VCaP (cell line): Measurements from ENCODE around the gene RTP5.
A peak's percentile ranks its signal among the peaks of the same experiment; 100 is the strongest.

Experiments
- H3K27ac ChIP-seq: fragments of 450-650 bp; 2 replicates; pipeline ENCODE4 v1.5.1; 2017
- TF ChIP-seq, protein P1 (sequence below): fragments of 450-650 bp; conservative IDR thresholded peaks from 2 replicates; pipeline ENCODE4 v1.5.1; 2017; ENCODE audit warnings: mild to moderate bottlenecking, moderate library complexity

The RTP5 gene

DNA sequence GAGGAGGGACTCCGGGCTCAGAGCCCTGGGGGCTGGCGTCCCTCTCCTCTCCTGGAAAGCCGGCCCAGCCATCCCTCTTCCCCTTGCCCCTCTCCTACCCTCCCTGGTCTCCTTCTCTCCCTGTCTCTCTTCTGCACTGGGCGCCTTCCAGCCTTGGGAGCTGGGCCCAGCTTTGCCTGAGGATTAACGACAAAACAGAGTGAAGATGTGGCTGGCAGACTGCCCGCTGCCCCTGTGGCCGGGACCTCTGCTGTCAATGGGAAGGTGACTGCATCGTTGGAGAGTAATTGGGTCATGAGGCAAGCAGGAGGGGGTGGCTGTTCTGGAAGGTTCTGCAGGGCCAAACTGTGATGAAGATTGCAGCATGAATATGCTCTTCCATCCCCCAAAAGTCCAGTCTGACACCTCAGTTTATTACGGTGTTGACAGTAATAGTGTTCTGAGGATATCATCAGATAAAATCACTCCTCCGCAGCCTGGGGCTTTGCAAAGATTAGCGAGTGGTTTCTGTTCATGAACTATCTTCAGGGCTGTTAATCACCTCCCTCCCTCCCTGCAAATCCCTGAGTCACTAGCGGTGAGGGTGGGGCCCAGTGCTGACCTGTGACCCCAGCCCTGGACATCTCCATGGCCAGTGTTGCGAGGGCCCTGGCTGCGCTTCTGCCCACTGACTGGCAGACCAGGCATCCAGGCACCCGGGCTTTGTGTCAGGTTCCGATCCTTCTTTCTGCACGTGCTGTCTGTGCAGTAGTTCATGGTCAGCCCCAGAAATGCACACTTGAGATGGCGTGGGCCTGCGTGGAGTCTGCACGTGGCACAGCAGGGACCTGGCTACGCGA, 23.0 kb downstream of the RTP5 start:
- H3K27ac ChIP-seq: peak overlapping the region; percentile 98
- TF ChIP-seq, protein P1, sequence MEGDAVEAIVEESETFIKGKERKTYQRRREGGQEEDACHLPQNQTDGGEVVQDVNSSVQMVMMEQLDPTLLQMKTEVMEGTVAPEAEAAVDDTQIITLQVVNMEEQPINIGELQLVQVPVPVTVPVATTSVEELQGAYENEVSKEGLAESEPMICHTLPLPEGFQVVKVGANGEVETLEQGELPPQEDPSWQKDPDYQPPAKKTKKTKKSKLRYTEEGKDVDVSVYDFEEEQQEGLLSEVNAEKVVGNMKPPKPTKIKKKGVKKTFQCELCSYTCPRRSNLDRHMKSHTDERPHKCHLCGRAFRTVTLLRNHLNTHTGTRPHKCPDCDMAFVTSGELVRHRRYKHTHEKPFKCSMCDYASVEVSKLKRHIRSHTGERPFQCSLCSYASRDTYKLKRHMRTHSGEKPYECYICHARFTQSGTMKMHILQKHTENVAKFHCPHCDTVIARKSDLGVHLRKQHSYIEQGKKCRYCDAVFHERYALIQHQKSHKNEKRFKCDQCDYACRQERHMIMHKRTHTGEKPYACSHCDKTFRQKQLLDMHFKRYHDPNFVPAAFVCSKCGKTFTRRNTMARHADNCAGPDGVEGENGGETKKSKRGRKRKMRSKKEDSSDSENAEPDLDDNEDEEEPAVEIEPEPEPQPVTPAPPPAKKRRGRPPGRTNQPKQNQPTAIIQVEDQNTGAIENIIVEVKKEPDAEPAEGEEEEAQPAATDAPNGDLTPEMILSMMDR: no peak

DNA sequence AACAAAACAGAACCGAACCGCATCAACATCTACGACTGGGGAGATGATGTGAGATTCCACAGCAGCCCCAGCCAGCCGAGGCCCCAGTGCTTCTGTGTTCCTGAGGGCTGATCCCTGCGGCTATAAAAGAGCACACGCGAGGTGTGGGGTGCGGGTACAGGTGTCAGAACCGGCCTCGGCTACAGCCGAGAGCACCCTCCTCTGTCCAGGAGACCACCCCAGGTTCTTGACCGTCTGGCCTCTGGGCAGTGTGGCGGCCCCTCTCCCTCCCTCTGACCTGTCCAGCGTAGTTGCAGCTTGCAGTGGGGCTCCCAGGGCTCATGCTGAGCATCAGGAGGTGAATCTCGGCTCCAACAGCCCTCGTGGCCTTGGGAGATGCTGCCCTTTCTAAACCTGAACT, 23.7 kb downstream of the RTP5 start:
- H3K27ac ChIP-seq: peak overlapping the region; percentile 98
- TF ChIP-seq, protein P1: no peak

DNA sequence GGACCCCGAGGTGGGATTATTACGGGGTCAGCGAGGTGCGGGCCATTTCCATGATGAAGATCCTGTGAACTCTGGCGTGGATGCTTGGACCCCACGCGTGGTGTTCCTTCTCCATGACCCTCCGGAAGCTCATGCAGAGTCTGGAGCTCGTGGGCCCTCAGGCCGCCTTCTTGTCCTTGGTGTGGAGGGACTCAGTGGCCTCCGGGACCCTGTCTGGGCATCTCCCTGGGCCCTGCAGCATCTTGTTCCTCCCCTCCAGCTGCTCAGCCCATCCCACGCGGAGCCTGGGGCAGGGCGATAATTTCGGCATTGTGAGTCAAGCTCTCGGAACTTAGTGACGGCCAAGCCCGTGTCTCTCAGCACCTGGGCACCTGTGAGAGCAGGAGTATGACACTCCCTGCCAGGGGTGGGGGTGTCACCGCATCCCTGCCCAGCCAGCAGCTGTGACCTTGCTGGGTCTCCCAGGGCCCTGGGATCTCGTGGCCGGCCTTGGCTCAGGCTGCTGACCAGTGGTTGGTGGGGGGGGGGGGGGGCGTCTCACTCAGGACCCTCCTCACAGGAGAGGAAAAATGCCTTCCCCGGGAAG, 24.6 kb downstream of the RTP5 start:
- H3K27ac ChIP-seq: peak overlapping the region; percentile 98
- TF ChIP-seq, protein P1: no peak

DNA sequence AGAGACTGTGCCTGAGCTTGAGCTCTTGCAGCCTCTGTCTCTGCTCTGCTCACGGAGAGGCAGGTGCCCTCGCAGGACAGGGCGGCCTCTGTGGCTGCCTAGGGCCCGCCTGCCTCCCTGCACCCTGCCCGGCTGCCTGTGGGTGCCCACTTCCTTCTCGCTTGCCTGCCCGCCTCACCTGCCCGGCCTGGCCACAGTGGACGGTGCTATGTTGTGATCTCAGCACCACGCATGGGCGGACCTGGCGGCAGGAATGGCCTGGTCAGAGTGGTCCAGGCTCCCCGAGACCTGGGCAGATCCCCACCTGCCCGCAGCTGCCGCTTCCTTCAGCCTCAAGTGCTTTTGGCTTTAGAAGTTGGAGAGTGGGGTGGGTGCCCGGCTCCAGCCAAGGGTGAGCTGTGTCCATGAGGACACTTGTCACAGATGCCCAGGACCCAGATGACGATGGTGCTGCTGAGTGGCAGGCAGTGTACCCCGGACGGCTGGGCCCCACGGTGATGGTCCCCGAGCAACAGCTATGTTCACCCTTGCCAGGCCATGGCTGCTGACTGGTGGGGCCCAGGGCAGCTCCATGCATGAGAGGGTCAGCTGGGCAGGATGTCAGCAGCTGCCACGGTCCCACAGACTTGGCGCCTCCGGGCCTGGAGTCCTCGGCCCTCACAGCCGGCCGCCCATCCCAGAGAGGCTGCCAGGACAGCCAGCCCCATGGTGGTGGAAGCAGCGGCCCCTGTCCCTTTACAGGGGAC, 25.3 kb downstream of the RTP5 start:
- TF ChIP-seq, protein P1: no peak
- H3K27ac ChIP-seq: peak overlapping the region; percentile 98; the same call in 1 of the 2 replicates

DNA sequence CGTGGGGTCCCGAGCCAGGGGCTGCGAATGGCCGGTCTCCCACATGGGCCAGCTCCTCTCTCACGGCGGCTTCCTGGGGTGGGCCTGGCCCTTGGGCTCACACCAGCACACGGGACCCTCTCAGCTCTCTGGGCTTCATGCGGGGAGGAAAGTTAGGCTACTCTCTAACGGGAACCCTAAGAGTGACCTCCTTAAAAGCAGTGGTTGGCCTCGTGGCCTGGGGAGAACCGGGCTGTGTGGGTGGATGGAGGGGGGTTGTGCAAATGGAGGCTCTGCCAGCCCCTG, 25.8 kb downstream of the RTP5 start:
- H3K27ac ChIP-seq: peak overlapping the region; percentile 5; the same call in 1 of the 2 replicates
- TF ChIP-seq, protein P1: no peak

DNA sequence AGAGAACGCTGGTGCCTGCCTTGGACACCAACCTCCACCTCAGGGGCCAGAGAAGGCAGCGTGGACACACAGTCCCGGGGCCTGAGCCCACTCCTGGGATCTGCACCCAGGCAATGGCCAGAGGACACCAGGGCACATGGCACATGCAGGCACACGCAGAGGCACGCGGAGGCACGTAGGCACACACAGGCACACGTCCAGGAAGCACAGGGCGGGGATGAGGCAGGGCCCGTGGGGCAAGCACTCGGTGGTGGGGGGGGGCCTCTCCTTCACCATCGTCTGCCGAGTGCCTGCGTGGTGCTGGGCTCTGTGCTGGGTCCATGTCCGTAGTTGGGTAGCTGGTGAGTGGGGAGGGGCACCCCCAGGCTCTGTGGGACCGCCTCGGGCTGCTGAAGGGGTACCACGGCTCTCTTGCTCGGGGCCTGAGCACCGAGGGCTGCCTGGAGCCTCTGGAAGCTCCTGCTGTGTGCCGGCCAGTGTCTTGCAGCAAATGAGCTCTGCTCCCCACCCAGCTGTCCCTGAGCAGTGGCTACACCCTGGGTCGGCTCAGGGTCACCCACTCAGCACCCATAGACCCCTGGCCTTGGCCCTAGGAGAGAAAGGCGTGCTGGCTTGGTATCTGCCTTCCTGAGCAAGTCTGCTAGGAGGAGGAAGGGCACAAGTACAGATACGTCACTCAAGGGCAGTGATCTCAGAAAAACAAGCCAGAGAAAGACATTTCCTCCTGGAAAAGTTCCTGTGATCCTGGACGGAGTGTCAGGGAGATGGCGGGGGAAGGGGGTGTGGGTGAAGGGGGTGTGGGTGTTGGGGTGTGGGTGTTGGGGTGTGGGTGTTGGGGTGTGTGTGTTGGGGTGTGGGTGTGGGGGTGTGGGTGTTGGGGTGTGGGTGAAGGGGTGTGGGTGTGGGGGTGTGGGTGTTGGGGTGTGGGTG, 26.4 kb downstream of the RTP5 start:
- H3K27ac ChIP-seq: peak overlapping the region; percentile 34
- TF ChIP-seq, protein P1: no peak
